HL-60 (cell line): ENCODE results near the gene SECISBP2L.

ENCODE experiments used
- POLR2AphosphoS5 ChIP-seq: IDR thresholded peaks from 2 replicates; pipeline ENCODE4 v1.6.1; 2012; ENCODE audit warnings: low read depth
- REST ChIP-seq: IDR thresholded peaks from 2 replicates; pipeline ENCODE4 v1.6.1; 2012; ENCODE audit warnings: low read depth; ENCODE audit not compliant: insufficient replicate concordance
- TF ChIP-seq, protein P1 (sequence below): IDR thresholded peaks from one replicate; pipeline ENCODE4 v1.5.1; 2011; ENCODE audit warnings: low read length, control low read depth, inconsistent platforms; ENCODE audit not compliant: insufficient read depth

- TF ChIP-seq, protein P1, sequence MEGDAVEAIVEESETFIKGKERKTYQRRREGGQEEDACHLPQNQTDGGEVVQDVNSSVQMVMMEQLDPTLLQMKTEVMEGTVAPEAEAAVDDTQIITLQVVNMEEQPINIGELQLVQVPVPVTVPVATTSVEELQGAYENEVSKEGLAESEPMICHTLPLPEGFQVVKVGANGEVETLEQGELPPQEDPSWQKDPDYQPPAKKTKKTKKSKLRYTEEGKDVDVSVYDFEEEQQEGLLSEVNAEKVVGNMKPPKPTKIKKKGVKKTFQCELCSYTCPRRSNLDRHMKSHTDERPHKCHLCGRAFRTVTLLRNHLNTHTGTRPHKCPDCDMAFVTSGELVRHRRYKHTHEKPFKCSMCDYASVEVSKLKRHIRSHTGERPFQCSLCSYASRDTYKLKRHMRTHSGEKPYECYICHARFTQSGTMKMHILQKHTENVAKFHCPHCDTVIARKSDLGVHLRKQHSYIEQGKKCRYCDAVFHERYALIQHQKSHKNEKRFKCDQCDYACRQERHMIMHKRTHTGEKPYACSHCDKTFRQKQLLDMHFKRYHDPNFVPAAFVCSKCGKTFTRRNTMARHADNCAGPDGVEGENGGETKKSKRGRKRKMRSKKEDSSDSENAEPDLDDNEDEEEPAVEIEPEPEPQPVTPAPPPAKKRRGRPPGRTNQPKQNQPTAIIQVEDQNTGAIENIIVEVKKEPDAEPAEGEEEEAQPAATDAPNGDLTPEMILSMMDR: no peak
- TF ChIP-seq POLR2AphosphoS5 (no peak), REST (no peak)
Observed at GRCh38 chr15:49058559-49058958, 12.3 kb upstream of the SECISBP2L start.
